Type B pancreatic cell (in vitro differentiated cells): ENCODE measurements around the gene NT5DC1. TPM values are rescaled to one million over a fixed set of nuclear protein-coding genes. Genes with fewer than 3 reads are reported as not detected.

Experiments used
- DNase-seq: peaks from one replicate; pipeline ENCODE4 v3.0.0; 2021; ENCODE audit warnings: mixed read lengths; ENCODE audit not compliant: unreplicated experiment; ENCODE audit errors: extremely low spot score
- H3K27ac Mint-ChIP-seq: 2 replicates; pipeline ENCODE4 v1.8.0; 2021; ENCODE audit warnings: mild to moderate bottlenecking, mixed read lengths
- H3K27me3 Mint-ChIP-seq: 2 replicates; pipeline ENCODE4 v1.8.0; 2021; ENCODE audit warnings: mixed read lengths
- H3K36me3 Mint-ChIP-seq: 2 replicates; pipeline ENCODE4 v1.8.0; 2021; ENCODE audit warnings: mixed read lengths
- H3K4me1 Mint-ChIP-seq: one replicate; pipeline ENCODE4 v1.8.0; 2021; ENCODE audit warnings: mixed read lengths; ENCODE audit not compliant: unreplicated experiment
- H3K4me3 Mint-ChIP-seq: 2 replicates; pipeline ENCODE4 v1.8.0; 2021; ENCODE audit warnings: mild to moderate bottlenecking, mixed read lengths
- H3K9me3 Mint-ChIP-seq: 2 replicates; pipeline ENCODE4 v1.8.0; 2021; ENCODE audit warnings: mixed read lengths
- CTCF ChIP-seq: fragments of 200-600 bp; sonication (generic); conservative IDR thresholded peaks from 2 replicates; pipeline ENCODE4 v1.5.0; 2021; ENCODE audit warnings: antibody characterized with exemption, mild to moderate bottlenecking
- total RNA-seq: library from RNA; stranded (reverse); gene quantifications from 2 replicates; pipeline ENCODE4 v1.2.1, GENCODE V29; 2021; ENCODE audit warnings: low replicate concordance

The NT5DC1 gene
- total RNA-seq, 1 donor from 2014 or later: 36.7 TPM

- peak within 1 kb of the TSS; percentile 90 for H3K4me3 Mint-ChIP-seq
- H3K9me3 Mint-ChIP-seq: no peaks in the 10 kb centered on the region
- H3K27ac Mint-ChIP-seq: peak within 1 kb of the TSS; percentile 96
- no peaks in the 10 kb centered on the region for H3K27me3 Mint-ChIP-seq
- peak; percentile 58 for TF ChIP-seq CTCF
- H3K4me1 Mint-ChIP-seq: peaks cover 17% of the 10 kb centered on the region
- H3K36me3 Mint-ChIP-seq: peaks cover under 1% of the 10 kb centered on the region
- DNase-seq: no peak
These were observed 39.9 kb upstream of the NT5DC1 start, which contains the start of gene FRK for GRCh38 chr6:116060572-116061283. Gene FRK (minus strand): TSS chr6:116060891. CDS start chr6:116060311, 580 bp downstream.

GRCh38 chr6:116062496-116062895 is 38.2 kb upstream of the NT5DC1 start:
- Mint-ChIP-seq H3K9me3 (no peaks in the 10 kb centered on the region), H3K27me3 (no peaks in the 10 kb centered on the region), H3K27ac (no peak overlapping the region), H3K4me3 (no peak overlapping the region), H3K36me3 (no peaks in the 10 kb centered on the region), H3K4me1 (peaks cover 16% of the 10 kb centered on the region)
- no peak for DNase-seq
- no peak for TF ChIP-seq CTCF

- Mint-ChIP-seq H3K9me3 (no peaks in the 10 kb centered on the region), H3K4me1 (peaks cover 16% of the 10 kb centered on the region), H3K27ac (no peak overlapping the region), H3K36me3 (no peaks in the 10 kb centered on the region), H3K27me3 (no peaks in the 10 kb centered on the region), H3K4me3 (no peak overlapping the region)
- TF ChIP-seq CTCF: no peak
- no peak for DNase-seq
These were observed 36.0 kb upstream of the NT5DC1 start for GRCh38 chr6:116064666-116065065.

- no peak for DNase-seq
- Mint-ChIP-seq H3K36me3 (no peaks in the 10 kb centered on the region), H3K27me3 (no peaks in the 10 kb centered on the region), H3K27ac (no peak overlapping the region), H3K4me3 (no peak overlapping the region), H3K9me3 (no peaks in the 10 kb centered on the region), H3K4me1 (peaks cover 6% of the 10 kb centered on the region)
- TF ChIP-seq CTCF: no peak
These were observed 33.9 kb upstream of the NT5DC1 start for GRCh38 chr6:116066789-116067188.

GRCh38 chr6:116070101-116070500 is 30.6 kb upstream of the NT5DC1 start:
- H3K4me3 Mint-ChIP-seq: no peak overlapping the region
- no peaks in the 10 kb centered on the region for H3K9me3 Mint-ChIP-seq
- no peaks in the 10 kb centered on the region for H3K4me1 Mint-ChIP-seq
- H3K36me3 Mint-ChIP-seq: no peaks in the 10 kb centered on the region
- no peak for TF ChIP-seq CTCF
- no peak overlapping the region for H3K27ac Mint-ChIP-seq
- no peaks in the 10 kb centered on the region for H3K27me3 Mint-ChIP-seq
- no peak for DNase-seq
